HG03342 (cell line): ENCODE data around the gene MTHFD1L.
"Not testable (repeated sequence)": the region's sequence is repeated elsewhere in the genome, so short reads cannot be mapped to it uniquely, and the experiment has no call there.

Experiments
- ATAC-seq: cut with Tn5 transposase; IDR thresholded peaks from one replicate; pipeline ENCODE4 v1.9.1; 2021; ENCODE audit warnings: mild to moderate bottlenecking, moderate library complexity; ENCODE audit not compliant: unreplicated experiment

Gene MTHFD1L

DNA sequence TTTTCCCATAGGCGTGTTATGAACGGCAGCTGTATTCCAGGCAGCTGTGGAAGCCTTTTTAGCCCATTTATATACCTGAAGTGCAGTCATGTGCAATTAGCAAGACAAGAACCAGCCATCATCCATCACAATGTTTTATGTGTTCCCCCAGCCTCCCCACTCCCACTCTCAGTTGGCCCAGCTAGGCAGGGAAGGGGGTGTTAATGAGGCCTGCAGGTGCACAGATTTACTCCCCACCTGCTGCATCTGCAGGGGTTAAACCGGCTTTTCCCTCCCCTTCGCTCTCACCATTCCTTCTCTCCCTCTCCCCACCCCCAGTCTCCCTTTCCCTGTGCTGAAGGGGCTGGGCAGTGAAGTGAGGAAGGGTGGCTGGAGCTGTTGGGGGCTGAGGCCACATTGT, 224.5 kb downstream of the MTHFD1L start:
- ATAC-seq, result no peak

DNA sequence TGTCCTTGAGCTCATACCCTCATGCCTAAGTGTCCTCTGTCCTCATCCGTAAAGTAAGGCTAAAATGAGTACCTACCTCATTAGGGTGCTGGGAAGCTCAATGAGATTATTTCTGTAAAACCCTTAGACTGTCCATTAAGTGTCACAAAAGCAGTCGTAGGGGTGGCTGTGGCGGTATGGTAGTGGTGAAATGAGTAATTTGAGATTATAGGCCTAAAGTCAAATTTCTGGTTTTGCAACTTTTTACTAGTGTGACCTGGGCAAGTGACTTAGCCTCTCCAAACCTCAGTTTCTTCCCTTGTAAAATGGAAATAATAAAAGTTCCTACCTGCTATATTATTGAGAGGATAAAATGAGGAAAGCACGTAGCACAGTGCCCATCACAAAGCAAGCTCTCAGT, 226.1 kb downstream of the MTHFD1L start:
- ATAC-seq, result no peak

DNA sequence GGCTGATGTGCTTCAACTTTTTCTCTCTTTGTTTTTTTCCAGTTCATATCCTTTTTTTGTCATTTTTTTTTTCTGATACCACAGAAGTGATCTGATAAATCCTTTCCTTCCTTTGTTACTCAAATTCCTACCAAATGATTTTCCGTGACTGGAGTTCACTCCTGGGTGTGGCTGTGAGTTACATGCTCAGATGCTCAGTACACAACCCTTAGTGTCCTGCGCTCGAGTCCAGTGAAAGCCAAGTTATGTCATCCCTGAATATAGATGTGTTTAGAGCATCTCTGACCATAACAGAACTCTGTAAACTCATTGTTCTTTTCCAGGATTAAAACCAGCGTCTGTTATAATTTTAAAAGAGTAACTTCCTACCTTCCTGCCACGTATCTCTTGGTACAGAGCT, 227.1 kb downstream of the MTHFD1L start:
- no peak for ATAC-seq

DNA sequence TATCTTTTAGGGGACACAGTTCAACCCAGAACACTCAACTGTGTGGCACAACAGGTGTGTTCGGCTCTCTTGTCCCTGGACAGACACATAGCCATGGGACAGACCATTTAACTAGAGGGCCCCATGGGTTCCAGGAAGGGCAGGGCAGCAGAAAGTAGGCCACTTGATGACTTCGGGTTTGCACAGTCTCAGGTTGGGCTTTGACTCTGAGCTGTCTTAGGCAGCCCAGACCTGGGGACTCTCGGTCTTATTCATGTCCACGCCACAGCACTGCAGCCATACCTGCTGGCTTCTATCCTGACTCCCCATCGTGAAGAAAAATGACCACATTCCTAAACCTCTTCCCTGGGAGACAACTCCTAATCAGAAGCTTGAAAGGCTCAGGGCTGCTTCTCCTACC, 228.2 kb downstream of the MTHFD1L start:
- no peak for ATAC-seq

DNA sequence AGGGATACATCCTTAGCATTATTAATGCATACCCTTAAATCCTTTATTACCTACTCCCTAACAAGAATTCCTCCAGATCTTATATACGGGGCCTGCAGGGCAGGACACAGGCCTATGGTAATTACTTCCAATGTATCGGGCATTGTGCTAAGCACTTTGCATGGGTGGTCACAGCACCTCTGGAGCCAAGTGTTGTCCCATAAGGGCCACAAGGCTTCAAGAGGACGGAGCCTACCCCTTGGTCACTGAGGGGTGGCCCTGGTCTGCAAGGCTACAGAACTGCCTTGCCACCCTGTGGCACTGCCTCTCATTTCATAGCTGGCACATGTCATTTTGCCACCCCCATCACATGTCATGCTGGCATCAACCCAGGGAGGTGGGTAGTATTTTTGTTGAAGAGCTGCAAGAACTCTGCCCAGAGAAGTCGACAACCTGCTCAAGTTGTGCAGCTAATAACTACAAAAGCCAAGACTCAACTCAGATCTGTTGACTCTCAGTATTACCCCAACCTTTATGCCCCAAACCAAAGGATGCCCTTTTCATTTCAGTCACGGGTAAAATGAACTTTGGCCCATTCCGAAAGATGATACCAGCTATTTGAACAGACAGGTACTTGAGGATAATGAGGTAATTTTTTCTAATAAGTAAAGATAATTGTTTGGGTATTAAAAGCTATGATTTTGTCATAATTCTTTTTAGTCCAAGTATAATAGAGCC, 230.2 kb downstream of the MTHFD1L start:
- no peak for ATAC-seq

DNA sequence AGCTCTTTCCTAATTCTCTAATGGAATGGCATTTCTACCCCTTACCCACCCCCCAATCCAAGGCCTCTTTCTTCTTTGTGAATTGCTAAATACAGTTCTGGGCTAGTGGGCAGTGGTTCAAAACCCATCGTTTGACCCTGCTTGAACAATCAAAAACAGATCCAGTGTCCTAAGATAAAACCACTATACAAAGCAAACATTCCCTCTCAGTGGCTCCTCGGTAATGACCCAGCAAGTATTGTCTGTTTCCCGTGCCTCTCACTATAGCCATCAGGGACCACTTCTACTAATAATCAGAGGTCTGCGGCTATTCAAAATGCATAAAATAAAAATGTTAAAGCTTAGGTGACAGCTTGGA, 230.7 kb downstream of the MTHFD1L start:
- ATAC-seq, result no peak

DNA sequence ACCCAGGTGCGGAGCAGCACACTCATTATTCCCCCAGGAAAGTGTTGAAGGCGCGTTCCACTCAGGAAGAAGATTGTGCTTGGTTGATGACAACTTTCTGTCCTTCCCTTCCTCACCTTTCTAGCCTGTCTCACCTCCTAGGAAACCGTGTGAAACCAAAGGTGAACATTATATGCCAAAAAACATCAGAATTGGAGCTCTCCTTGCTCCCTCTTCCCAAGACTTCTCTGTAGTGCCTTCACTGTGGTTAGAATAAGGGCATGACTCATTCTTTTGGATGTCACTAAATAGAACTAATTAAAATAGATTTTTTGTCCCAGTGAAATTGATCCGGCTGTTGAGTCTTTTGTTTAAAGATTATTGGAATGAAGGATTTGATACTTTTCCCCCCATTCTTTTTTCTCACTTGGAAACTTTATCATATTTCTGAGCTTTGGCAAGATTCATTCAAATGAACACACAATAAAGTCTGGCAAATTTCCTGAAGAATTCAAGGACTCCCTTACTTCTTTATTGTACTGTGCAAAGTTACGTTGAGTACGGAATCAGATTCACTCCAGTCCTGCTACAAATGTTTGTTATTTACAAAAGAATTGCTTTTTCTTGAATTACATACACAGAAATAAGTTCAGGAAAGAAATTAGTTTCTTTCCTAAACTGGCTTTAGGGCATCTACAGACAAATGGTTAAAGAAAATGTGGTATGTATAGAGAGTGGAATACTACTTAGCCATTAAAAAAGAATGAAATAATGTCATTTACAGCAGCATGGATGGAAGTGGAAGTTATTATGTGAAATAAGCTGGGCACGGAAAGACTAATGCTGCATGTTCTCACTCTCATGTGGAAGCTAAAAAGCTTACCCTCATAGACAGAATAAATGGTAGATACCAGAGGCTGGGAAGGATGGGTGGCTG, 231.4 kb downstream of the MTHFD1L start:
- no peak for ATAC-seq

DNA sequence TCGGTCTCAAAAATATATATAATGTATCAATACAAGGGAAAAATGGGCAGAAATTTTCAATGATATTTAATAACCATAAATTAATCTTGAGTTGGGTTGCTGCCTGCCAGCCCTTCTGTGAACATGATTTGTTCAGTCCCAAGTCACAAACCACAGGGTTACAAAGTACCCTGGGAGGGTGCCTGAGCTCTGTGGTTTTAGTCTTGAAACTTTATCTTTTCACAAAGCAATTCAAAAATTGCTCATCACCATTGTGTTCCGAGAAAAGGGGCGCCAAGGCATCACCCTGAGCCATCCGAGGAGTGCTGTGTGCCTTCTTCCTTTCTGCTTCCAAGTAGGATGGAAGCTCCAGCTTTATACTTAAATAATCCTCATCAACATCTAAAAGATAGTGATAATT, 232.7 kb downstream of the MTHFD1L start:
- no peak for ATAC-seq

DNA sequence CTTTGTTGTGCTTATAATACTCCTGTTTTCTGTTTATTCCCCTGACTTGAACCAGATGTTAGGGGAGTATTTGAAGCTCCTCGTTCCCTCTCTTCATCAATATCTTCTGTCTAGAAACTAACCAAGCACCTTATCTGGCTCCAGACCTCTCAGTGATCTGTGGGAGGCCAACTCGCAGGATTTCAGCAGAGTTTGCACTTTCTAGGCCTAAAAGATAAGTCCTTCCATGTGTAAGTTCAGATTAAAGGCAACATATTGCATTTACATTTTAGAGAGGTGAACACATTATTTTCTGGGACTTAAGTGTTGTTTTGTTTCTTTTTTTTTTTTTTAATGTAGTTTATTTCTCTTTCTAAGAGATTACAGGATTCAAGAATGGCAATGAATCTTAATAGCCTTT, 234.8 kb downstream of the MTHFD1L start:
- ATAC-seq, result no peak

DNA sequence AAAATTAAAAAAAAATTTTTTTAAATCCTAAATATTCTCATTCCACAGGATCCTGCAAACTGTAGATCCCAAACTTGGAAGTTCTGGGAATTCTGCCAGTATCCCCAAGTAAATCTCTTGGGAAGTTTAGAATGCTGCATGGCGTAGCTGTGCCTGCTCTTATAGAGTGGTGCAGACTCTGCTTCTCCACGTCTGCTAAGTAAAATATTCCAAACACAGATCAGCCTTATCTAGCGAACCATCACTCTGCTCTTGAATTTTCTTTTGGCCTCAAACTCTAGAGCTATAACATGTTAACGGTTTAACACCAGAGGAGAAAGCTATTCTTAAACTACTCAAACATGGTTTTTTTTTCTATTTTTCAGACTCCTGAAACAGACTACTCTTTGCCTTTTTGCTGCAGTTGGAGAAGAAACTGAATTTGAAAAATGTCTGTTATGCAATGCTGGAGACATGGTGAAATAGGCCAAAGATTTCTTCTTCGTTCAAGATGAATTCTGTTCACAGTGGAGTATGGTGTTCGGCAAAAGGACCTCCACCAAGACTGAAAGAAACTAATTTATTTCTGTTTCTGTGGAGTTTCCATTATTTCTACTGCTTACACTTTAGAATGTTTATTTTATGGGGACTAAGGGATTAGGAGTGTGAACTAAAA, 235.8 kb downstream of the MTHFD1L start:
- no peak for ATAC-seq

DNA sequence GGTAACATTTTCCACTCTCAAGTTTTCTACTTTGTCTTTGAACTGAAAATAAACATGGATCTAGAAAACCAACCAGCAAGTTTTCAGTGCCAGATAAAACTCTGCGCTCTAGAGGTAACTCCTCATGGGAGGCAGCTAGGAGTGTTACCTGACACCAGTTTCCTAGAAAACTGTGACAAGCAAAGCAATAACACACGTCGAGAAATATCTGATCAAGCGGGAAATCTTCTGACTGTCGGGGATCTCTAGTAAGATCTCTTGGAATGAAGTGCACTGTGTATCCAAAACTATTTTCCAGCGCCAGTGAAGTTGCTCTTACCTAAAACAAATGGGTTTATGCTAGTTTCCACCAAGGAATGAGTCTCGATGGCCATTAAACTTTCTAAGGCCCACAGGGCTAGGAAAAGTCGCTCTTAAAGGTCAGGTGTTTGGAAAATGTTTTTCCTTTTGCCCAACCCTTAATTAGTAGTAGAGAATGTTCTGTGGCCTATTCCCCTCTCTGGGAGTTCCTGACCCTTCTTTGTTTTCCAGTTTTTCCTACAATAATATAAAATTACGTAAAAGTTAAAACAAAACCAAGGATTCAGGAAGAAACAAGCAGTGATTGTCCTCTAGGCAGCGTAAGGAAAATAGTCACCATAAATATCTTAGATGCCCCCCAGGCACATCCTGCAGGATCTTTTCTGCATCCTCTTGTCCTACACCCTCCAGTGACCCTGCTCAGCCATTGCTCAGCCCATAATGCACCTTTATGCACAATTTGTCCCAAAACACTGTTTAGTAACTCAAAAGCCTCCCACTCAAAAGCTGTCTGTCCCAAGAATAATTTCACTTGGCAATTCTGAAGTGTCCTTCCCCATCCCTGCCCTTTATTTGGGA, 236.6 kb downstream of the MTHFD1L start:
- ATAC-seq, result no peak

DNA sequence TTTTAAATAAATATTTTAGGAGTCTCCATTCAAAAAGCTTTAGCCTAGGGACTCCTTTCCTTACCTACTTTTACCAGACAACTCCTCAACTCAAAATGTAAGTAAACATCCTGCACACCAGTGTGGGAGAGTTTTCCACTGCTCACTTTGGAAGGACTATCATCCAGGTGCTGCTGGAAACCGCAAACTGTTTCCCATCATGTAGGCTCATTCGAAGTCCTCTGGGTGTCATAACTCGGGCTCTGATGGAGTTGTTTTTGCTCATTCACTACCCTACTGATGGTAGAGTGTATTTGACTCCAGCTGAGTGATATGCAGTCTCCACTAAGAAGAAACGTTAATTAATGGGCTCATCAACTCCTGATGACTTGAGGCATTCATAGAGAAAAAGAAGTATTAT, 237.8 kb downstream of the MTHFD1L start:
- no peak for ATAC-seq

DNA sequence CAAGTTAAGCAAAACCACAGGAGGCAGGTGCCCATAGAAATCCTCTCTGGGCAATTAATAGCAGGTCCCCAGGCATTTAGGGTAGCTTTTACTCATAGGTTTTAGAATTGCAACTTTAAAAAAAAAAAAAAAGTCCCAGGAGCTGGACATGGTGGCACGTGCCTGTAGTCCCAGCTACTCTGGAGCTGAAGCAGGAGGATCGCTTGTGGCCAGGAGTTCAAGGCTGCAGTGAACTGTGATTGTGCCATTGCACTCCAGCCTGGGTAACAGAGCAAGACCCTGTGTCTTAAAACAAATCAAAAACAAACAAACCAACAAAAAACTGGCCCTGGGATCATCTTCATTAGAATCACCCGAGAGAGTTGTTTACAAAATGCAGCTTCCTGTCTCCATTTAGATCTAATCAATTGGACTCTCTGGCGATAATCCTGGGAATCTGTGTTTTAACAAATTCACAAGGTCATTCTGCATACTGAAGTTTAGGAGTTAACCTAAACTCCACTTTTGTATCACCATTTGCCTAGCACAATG, 242.5 kb downstream of the MTHFD1L start:
- ATAC-seq, result no peak

DNA sequence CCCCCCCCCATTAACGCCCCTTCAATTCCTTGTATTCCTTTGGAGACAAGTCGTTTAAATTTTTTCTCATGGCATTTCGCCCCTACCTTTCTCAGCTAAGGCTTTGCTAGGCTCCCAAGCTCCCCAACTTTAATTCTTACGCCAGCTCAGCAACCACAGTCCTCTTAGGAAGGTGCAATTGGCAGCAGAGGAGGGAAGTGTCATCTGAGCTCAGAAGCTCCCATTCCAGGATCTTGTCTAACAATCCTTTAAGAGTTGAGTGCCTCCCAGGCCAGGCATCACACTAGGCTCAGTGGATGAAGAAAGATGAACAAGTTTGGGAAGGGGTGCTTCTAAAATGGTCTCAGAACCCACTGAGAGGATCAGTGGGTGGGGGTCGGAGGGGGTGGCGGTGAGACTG, 243.0 kb downstream of the MTHFD1L start:
- ATAC-seq, result no peak

DNA sequence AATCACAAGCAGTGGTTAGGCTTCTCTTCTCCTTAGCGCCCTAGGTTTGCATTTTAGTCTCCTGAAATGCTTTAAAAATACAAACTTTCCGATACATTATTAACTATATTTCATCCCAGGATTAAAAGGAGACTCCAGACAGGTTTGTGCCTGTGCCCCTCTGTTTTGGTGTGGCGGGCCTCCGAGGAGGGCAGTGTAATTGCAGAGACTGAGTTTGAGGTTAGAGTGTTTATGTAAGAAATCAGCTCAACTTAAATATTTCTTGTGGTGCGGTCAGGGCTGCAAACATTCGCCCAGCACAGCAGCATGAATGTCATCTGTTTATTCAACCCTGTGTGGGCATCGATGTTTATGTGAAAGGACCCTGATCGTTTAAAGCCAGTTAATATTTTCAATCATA, 243.9 kb downstream of the MTHFD1L start:
- no peak for ATAC-seq

DNA sequence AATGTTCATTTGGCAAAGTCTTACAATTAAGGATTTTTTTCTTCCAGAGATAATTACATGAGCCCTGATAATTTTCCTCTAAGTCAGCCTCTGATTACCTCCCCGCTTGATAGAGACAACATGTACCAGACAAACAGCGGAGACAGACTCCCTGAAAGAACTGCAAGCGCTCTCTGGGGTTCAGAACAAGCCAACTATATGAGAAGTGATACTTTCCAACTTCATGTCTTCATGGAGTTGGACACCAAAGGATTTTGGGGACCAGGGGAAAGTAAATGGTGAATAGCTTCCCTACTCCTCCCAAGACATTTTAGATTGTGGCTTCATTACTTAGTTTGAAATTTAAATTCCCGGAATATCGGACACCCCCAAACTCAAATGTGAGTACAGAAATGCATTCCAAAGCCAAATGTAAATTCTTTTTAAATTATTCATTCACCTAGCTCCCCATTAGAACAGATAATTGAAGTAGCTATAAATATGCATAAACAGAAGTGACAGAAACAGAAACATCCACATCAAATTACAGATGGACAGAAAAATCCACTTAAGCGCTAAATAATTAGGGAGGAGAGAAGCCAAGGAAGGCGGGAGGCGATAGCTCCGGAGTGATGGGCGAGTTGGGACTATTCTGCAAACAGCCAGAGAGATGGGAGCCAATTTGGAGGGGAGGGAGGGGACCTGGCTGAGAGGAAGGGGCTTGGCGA, 244.5 kb downstream of the MTHFD1L start:
- ATAC-seq, result no peak

DNA sequence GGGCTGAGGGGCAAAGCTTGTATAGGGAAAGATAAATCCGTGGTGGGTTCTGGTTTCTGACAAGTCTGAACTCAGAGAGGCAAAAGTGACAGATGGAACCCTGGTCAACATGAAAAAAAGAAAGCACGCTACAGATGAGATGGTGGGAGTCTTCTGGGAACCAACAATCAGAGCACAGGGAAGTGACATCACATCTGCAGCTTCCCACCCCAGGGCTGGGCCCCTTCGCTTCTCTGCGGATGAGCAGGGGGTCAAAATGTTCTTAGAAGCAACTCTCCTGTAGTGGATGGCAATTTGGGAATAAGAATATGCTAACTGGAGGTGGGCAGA, 245.0 kb downstream of the MTHFD1L start:
- no peak for ATAC-seq

DNA sequence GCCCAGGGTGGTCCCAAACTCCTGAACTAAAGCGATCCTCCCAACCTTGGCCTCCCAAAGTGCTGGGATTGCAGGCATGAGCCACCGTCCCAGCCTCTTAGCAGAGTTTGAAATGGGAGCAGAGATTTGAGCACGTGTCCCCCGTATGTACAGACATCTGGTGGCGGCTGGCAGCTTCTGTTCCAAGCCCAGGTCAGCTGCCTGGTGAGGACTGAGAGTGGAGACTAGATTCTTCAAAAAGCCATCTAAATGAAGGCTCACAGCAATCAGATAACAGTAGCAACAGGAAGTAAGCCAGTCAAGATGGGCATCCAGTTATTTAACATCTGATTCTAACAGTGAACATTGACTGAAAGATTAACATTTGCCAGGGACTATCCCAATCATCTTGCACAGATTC, 246.2 kb downstream of the MTHFD1L start:
- no peak for ATAC-seq

DNA sequence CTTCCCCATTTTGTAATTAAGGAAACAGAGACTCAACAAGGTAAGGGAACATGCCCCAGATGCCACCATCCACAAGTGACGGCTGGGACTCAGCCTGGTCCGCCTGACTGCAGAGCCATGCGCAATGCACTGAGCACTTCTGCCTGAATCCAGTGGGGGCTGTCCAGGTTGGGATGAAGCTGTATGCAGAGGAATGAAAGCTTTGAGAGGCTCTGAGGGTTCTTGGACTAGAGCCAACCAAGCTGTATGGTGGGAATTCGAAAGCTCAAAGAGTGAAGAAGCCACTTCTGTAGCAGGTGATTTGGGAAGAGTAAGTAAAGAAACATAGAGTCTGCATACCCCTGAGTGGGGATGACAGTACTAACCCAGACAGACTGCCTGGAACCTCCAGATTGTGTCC, 246.6 kb downstream of the MTHFD1L start:
- ATAC-seq, result no peak

DNA sequence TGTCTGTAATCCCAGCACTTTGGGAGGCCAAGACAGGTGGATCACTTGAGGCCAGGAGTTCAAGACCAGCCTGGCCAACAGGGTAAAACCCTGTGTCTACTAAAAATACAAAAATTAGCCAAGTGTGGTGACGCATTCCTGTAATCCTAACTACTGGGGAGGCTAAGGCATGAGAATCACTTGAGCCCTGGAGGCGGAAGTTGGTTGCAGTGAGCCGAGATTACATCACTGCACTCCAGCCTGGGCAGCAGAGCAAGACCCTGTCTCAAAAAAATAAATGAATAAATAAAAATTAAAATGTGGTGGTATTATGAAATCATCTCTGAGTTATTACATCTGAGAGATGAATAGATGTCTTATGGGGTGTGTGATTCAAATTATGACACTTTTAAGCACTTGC, 247.4 kb downstream of the MTHFD1L start:
- ATAC-seq, result not testable (repeated sequence)
